Natural killer cell (primary cell): Measurements from ENCODE around the gene RNF2. TPM values are rescaled to one million over a fixed set of nuclear protein-coding genes. Genes with fewer than 3 reads are reported as not detected.
A peak's percentile ranks its signal among the peaks of the same experiment; 100 is the strongest.

Experiments
- ATAC-seq, 3 donors: fragments of 150-1000 bp in 2 of 3; fragments of 200-7000 bp in 1 of 3; cut with Tn5 transposase; 1 replicate in 1 of 3; 2 replicates in 2 of 3; pipeline ENCODE4 v1.10.0; 2021; ENCODE audit warnings: mild to moderate bottlenecking in 2 of 3, moderate library complexity in 2 of 3
- DNase-seq, 2 donors: peaks; one replicate each; pipeline versions ENCODE4 v3.0.0 to v3.0.0-alpha.2; 2013 to 2021; ENCODE audit warnings: mixed read lengths in 1 of 2
- H3K27ac ChIP-seq: one replicate; pipeline ENCODE4 v1.5.1; 2013; ENCODE audit warnings: mild to moderate bottlenecking, low read length
- H3K27me3 ChIP-seq: one replicate; pipeline ENCODE4 v1.6.1; 2013; ENCODE audit warnings: low read length; ENCODE audit not compliant: control insufficient read depth, insufficient read depth
- H3K36me3 ChIP-seq: one replicate; pipeline ENCODE4 v1.6.1; 2013; ENCODE audit warnings: low read length; ENCODE audit not compliant: control insufficient read depth, insufficient read depth
- H3K4me1 ChIP-seq: one replicate; pipeline ENCODE4 v1.6.1; 2013; ENCODE audit warnings: low read length; ENCODE audit not compliant: control insufficient read depth, insufficient read depth
- H3K4me3 ChIP-seq: one replicate; pipeline ENCODE4 v1.5.1; 2013; ENCODE audit warnings: low read length
- H3K9me3 ChIP-seq: one replicate; pipeline ENCODE4 v1.6.1; 2013; ENCODE audit warnings: low read length; ENCODE audit not compliant: control insufficient read depth, insufficient read depth
- H3K27ac Mint-ChIP-seq, 2 donors: one replicate each; pipeline ENCODE4 v1.8.0; 2022; ENCODE audit warnings: mild to moderate bottlenecking in 2 of 2, mixed read lengths in 2 of 2, moderate library complexity in 1 of 2
- H3K27me3 Mint-ChIP-seq, 2 donors: one replicate each; pipeline ENCODE4 v1.8.0; 2022; ENCODE audit warnings: low read depth in 2 of 2, mixed read lengths in 2 of 2
- H3K36me3 Mint-ChIP-seq: one replicate; pipeline ENCODE4 v1.8.0; 2022; ENCODE audit warnings: mixed read lengths
- H3K4me1 Mint-ChIP-seq, 2 donors: one replicate each; pipeline ENCODE4 v1.8.0; 2022; ENCODE audit warnings: mixed read lengths in 2 of 2
- H3K4me3 Mint-ChIP-seq: one replicate; pipeline ENCODE4 v1.8.0; 2022; ENCODE audit warnings: mild to moderate bottlenecking, moderate library complexity, mixed read lengths
- H3K9me3 Mint-ChIP-seq, 2 donors: one replicate each; pipeline ENCODE4 v1.8.0; 2022; ENCODE audit warnings: mixed read lengths in 2 of 2
- WGBS: methylation state at CpG from one replicate; pipeline ENCODE4 v1.1.7; 2013; ENCODE audit warnings: missing lambda C conversion rate; ENCODE audit not compliant: insufficient coverage; 5-methylcytosine and 5-hydroxymethylcytosine counted together
- intact Hi-C: fragments of 100-400 bp; cut with micrococcal nuclease; formaldehyde crosslinking; loops from one replicate; pipeline ENCODE4 v1.14.2; 2022
- total RNA-seq, 4 donors: library from RNA; stranded (reverse); fragments of 120-200 nt in 1 of 4; gene quantifications; one replicate each; pipeline versions ENCODE4 v1.2.3 to v1.2.4, GENCODE V29; 2013 to 2022
- TF ChIP-seq, protein P1 (sequence below): fragments of 200-600 bp; IDR thresholded peaks from one replicate; pipeline ENCODE4 v1.8.0; 2022; ENCODE audit warnings: antibody characterized with exemption

Gene RNF2
- total RNA-seq, 3 donors from 2014 or later (not counting 1 experiment from before 2014, with no cell fraction given) = 14.0 to 21.9 (median 19.5) TPM

DNA sequence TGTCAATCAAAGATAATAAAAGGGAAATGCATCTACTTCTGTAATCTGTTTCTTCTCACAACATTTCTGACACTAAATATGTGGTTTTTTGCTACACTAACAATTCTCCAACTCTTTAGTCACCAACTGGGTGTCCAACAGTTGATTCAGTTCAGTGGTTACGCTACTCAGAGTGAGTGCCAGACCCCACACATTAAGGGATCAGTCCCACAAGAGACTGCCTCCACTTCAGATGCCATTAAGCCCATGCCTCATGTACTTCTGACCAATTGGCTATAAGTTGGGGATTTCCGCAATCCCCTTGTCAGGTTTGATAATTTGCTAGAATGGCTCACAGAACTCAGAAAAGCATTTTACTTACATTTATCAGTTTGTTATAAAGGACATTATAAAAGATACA is 28.4 kb downstream of the RNF2 start:
- Histone ChIP-seq H3K36me3 (no peaks in the 10 kb centered on the region), H3K4me3 (no peak overlapping the region), H3K27ac (no peak overlapping the region), H3K4me1 (no peaks in the 10 kb centered on the region), H3K27me3 (no peaks in the 10 kb centered on the region), H3K9me3 (no peaks in the 10 kb centered on the region)
- intact Hi-C loops = no loop called here
- Mint-ChIP-seq H3K27ac (peak overlapping the region in 1 of 2 donors; percentile 40), H3K4me1 (peaks cover 55 to 62% of the 10 kb centered on the region in 2 donors), H3K4me3 (no peak overlapping the region), H3K27me3 (no peaks in the 10 kb centered on the region), H3K36me3 (no peaks in the 10 kb centered on the region), H3K9me3 (no peaks in the 10 kb centered on the region)
- no peak for DNase-seq
- TF ChIP-seq, protein P1, sequence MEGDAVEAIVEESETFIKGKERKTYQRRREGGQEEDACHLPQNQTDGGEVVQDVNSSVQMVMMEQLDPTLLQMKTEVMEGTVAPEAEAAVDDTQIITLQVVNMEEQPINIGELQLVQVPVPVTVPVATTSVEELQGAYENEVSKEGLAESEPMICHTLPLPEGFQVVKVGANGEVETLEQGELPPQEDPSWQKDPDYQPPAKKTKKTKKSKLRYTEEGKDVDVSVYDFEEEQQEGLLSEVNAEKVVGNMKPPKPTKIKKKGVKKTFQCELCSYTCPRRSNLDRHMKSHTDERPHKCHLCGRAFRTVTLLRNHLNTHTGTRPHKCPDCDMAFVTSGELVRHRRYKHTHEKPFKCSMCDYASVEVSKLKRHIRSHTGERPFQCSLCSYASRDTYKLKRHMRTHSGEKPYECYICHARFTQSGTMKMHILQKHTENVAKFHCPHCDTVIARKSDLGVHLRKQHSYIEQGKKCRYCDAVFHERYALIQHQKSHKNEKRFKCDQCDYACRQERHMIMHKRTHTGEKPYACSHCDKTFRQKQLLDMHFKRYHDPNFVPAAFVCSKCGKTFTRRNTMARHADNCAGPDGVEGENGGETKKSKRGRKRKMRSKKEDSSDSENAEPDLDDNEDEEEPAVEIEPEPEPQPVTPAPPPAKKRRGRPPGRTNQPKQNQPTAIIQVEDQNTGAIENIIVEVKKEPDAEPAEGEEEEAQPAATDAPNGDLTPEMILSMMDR = no peak
- 95% methylated on average over 2 of the region's 2 CpGs for WGBS
- no peak for ATAC-seq

DNA sequence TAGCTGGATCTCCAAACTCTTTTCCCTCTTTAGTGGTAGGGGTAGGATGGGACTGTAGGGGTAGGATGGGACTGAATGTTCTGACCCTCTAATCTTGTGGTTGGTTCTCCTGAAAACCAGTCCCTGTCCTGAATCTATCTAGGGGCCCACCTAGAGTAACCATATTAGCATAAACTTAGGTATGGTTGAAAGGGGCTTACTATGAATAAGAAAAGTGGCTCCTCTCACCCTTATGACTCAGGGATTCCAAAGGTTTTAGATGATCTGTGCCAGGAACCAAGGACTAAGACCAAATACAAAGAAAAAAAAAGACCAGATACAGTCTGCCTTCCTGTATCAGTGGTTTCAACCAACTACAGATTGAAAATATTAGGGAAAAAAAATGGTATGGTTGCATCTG is 28.9 kb downstream of the RNF2 start:
- TF ChIP-seq, protein P1 = no peak
- Histone ChIP-seq H3K4me1 (no peaks in the 10 kb centered on the region), H3K36me3 (no peaks in the 10 kb centered on the region), H3K9me3 (no peaks in the 10 kb centered on the region), H3K27me3 (no peaks in the 10 kb centered on the region), H3K27ac (no peak overlapping the region), H3K4me3 (no peak overlapping the region)
- Mint-ChIP-seq H3K4me1 (peaks cover 49 to 62% of the 10 kb centered on the region in 2 donors), H3K27me3 (no peaks in the 10 kb centered on the region), H3K9me3 (no peaks in the 10 kb centered on the region), H3K4me3 (no peak overlapping the region), H3K27ac (no peak overlapping the region), H3K36me3 (no peaks in the 10 kb centered on the region)
- ATAC-seq (no peak), DNase-seq (no peak)
- intact Hi-C loops = no loop called here

DNA sequence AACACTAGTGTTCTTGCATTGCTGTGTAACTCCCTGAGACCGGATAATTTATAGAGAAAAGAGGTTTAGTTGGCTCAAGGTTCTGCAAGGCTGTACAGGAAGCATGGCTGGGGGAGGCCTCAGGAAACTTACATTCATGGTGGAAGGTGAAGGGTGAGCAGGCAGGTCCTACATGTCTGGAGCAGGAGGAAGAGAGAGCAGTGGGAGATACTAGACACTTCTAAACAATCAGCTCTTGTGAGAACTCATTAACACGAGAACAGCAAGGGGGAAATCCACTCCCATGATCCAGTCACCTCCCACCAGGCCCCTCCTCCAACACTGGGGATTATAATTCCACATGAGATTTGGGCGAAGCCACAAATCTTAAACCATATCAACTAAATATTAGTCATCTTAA is 30.1 kb downstream of the RNF2 start:
- Mint-ChIP-seq H3K36me3 (no peaks in the 10 kb centered on the region), H3K27me3 (no peaks in the 10 kb centered on the region), H3K27ac (peak overlapping the region in 1 of 2 donors; percentile 65), H3K4me3 (no peak overlapping the region), H3K9me3 (no peaks in the 10 kb centered on the region), H3K4me1 (peaks cover 56 to 69% of the 10 kb centered on the region in 2 donors)
- TF ChIP-seq, protein P1 = no peak
- WGBS = 93% methylated on average over 3 of the region's 3 CpGs
- Histone ChIP-seq H3K9me3 (no peaks in the 10 kb centered on the region), H3K4me3 (no peak overlapping the region), H3K27me3 (no peaks in the 10 kb centered on the region), H3K4me1 (no peaks in the 10 kb centered on the region), H3K27ac (no peak overlapping the region), H3K36me3 (no peaks in the 10 kb centered on the region)
- intact Hi-C loops = no loop called here
- DNase-seq (no peak), ATAC-seq (no peak)

DNA sequence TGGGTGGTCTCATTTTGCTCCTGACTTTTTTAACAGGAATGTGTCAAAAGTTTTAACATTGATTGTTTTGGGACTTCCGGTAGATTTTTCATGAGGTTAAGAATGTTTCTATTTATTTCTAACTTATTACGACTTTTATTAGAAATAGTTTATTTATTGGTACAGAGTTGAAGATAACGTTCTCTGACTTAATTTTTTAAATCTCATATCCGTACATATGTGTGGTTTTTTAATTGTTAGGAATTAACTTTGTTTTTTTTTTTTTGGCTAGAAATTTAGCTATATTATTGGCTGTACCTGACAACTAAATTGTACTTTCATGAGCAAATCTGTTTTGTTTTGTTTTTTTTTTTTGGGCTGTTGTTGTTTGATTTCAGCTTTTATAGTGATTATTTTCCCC is 32.0 kb downstream of the RNF2 start:
- ATAC-seq (no peak), DNase-seq (no peak)
- Mint-ChIP-seq H3K36me3 (no peaks in the 10 kb centered on the region), H3K9me3 (no peaks in the 10 kb centered on the region), H3K4me1 (peaks cover 42 to 54% of the 10 kb centered on the region in 2 donors), H3K27me3 (no peaks in the 10 kb centered on the region), H3K4me3 (no peak overlapping the region), H3K27ac (no peak overlapping the region)
- no peaks in the 10 kb centered on the region for H3K9me3 ChIP-seq
- no CpG with 5 or more reads among the region's 4 CpGs for WGBS
- intact Hi-C loops = no loop called here
- no peak overlapping the region for H3K27ac ChIP-seq
- H3K4me1 ChIP-seq = no peaks in the 10 kb centered on the region
- no peak overlapping the region for H3K4me3 ChIP-seq
- TF ChIP-seq, protein P1 = no peak
- H3K27me3 ChIP-seq = no peaks in the 10 kb centered on the region
- H3K36me3 ChIP-seq = no peaks in the 10 kb centered on the region
